Measurements from ENCODE around the gene HNRNPR.
A peak's percentile ranks its signal among the peaks of the same experiment; 100 is the strongest.
"Not testable (repeated sequence)": the region's sequence is repeated elsewhere in the genome, so short reads cannot be mapped to it uniquely, and the experiment has no call there.

Gene HNRNPR

GRCh38 chr1:23344111-23344986, at the start of gene HNRNPR:
HNRNPR (minus strand) TSS chr1:23344284; CDS start chr1:23341008, 3,276 bp downstream.
- DNase-seq: peak; percentile 100

- DNase-seq: no peak
Measured at GRCh38 chr1:23393706-23394105, 49.6 kb upstream of the HNRNPR start.

DNA sequence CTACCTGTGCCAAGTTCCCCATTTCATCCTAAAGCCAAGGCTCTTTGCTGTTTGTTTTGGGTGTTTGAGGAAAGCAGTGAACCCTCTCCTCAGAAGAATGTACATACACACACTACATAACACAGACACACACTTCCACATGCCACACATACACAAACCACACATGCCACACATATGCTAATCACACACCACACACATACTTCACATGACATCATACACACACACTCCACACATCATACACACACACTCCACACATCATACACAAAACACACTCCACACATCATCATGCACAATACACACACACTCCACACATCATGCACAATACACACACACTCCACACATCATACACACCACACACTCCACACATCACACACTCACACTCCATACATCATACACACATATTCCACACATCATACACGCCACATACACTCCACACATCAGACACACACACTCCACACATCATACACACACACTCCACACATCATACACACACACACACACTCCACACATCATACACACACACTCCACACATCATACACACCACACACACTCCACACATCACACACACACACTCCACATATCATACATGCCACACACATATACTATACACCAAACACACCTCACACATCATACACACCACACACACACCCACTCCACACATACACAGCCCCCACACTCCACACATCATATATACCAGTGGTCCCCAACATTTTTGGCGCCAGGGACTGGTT, 48.2 kb upstream of the HNRNPR start:
- no peak for DNase-seq

GRCh38 chr1:23389837-23390321, 45.8 kb upstream of the HNRNPR start:
- no peak for DNase-seq

DNA sequence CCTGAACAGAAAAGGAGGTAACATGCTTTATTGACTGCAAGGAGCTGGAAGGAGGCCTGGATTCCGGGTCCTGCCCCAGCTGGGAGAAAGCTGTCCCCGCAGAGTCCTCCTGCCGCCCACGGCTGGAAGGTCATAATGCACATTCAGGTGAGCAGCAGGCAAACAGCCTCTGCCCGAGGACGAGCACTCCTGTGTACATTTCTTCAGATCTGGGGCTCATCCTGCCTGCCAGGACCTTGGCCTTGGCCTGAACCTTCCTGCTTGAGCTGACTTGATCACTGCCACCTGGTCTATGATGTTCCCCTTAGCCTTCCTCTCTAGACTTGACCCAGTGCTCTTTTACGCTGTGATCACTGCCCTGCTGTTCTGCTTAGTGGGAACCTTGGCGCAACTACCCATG, 43.4 kb upstream of the HNRNPR start:
- DNase-seq: no peak

DNA sequence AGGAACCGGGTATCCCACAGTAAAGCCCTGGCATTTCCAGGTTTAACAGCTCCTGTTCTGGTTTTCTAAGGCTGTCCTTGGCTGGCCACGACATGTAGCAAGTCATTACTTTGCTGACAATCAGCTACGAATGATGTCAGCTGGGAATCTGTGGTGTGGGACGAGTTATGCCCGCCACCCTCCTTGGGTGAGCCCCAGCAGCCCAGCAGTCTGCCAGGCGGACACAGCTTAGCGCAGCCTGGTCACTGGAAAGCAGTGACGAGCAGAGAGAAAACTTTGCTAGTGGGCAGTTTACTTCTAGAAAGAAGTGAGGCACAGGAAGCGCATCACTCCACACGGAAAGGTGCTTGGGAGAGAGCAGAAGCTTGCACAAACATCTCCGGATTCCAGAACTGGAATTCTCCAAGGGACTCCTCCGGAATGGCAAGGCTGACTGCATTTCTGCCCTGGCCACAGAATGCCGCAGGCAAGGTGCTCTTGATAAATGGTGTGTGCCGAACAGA, 41.1 kb upstream of the HNRNPR start:
- DNase-seq: no peak

- no peak for DNase-seq
Measured at GRCh38 chr1:23384312-23385058, 40.4 kb upstream of the HNRNPR start.

DNA sequence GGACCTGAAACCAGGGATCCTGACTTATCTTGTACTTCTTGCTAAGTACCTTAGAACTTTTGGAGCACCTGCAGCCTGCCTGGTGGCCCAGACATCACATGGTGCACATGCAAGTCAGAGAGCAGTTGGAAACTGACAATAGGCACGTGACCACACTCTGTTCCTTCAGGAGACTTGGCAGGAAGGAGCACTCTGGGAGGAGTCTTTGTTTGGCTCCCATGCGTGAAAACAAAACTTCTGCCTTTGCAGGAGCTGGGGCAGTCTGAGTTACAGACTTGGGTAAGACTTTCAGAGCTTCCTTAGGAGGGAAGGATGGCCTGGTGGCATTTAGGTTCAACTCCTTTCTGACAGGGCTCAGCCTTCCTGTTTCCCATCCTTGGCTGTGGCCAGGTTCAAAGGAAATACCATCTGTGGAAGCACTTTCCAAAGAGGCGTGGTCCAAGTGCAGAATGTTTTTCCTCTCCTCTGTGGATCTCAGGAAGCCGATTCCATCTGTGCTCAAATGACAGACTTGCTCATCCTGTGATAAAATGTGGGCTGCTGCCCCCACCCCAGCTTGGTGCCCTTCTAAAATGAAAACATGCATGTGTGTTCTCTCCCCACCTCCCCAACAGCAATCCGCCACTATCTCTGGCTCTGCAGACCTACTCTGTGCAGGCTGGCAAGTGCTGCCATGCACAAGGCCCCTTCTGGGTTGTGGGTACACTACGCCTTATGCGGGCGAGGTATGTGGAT, 39.7 kb upstream of the HNRNPR start:
- DNase-seq: no peak

GRCh38 chr1:23381233-23381885, 37.3 kb upstream of the HNRNPR start:
- DNase-seq: no peak

DNA sequence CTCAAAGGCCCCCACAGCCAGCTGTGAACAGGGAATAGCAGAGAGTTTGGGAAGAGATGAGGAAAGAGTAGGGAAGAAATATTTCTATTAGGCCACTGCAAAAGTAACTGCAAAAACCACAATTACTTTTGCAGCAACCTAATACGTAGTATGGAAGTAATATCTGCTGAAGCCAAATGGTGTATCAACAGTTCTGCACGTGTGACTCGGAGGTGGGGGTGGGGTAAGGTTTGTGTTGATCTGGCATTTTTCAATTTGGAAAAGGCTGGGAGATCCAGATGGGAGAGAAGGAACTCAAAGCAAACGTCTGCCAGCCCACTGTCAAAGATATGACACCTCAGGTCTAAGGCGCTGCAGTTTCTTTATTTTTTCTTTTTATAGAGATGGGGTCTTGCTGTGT, 36.6 kb upstream of the HNRNPR start:
- no peak for DNase-seq

DNA sequence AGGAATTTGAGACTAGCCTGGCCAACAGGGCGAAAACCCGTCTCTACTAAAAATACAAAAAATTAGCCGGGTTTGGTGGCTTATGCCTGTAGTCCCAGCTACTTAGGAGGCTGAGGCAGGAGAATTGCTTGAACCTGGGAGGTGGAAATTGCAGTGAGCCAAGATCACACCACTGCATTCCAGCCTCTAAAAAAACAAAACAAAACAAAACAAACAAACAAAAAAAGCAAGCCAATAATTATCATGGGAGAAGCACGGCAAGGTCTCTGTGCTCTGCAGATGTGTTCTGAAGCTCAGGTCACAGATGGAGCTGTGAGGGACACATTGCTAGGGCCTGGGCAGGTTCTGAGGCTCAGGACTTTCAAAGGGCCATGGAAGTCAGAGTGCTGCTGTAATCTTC, 36.2 kb upstream of the HNRNPR start:
- not testable (repeated sequence) for DNase-seq

DNA sequence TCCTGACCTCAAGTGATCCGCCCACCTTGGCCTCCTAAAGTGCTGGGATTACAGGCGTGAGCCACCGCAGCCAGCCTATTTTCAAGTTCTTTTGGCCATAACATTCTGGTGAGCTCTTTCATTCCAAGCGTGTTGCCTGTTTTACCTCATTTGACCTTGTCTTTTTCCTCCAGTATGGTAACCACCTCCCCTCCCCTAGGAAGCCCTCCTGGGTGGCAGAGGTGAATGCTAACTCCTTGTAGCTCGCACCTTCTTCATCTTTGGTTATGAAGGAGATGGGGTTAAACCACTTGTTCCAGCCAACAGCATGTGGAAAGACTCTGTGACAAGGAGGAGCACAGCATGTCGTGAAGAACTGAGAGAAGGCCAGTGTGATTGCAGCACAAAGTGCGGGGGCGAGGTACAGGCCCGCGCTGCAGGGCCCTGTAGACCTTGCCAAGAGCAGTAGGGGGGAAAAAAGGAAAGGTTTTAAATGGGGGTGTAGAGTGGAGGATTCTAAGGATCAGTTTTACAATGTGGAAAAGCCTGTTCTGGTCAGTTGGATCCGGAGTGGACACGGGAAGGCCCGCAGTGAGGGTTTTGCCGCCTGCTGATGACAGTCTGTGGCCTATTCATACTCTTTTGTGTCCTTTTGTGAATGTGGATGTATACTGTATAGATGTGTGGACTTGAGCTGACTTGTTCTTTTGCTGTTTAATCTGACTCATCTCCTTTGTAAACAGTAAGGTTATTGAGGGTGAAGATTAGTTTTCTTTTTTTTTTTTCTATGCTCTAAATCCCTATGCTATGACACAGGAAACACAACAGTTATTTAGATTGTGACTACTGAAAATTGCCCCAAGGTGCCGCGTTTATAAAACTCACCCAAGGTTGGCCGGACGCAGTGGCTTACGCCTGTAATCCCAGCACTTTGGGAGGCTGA, 33.1 kb upstream of the HNRNPR start:
- DNase-seq: no peak

GRCh38 chr1:23374079-23374735, 30.1 kb upstream of the HNRNPR start:
- DNase-seq: not testable (repeated sequence)

- DNase-seq: no peak
Measured at GRCh38 chr1:23371987-23372880, 28.1 kb upstream of the HNRNPR start.

- DNase-seq: peak; percentile 79
Measured at GRCh38 chr1:23370709-23371584, 26.9 kb upstream of the HNRNPR start.

- DNase-seq: no peak
Measured at GRCh38 chr1:23370330-23370708, 26.2 kb upstream of the HNRNPR start.

GRCh38 chr1:23369335-23370013, 25.4 kb upstream of the HNRNPR start, which contains the start of gene ZNF436:
ZNF436 (minus strand) TSS chr1:23369836; CDS start chr1:23368005, 1,831 bp downstream.
- peak; percentile 94 for DNase-seq
